Esophagus squamous epithelium (tissue), 4 donors: Measurements from ENCODE around the gene ASIC2.

ENCODE experiments used
- POLR2A ChIP-seq, 4 donors: fragments of 450-650 bp; IDR thresholded peaks; one replicate each; pipeline ENCODE4 v1.6.1; 2017; ENCODE audit warnings: antibody characterized with exemption in 4 of 4, mild to moderate bottlenecking in 4 of 4, moderate library complexity in 3 of 4
- TF ChIP-seq, protein P1 (sequence below), 6 experiments: fragments of 450-650 bp in 4 of 6; fragments of 200-600 bp in 2 of 6; sonication (generic) in 2 of 6; IDR thresholded peaks; one replicate each; pipeline ENCODE4 v1.5.1; 2016 to 2019; ENCODE audit warnings: antibody characterized with exemption in 6 of 6, mild to moderate bottlenecking in 4 of 6, moderate library complexity in 4 of 6

DNA sequence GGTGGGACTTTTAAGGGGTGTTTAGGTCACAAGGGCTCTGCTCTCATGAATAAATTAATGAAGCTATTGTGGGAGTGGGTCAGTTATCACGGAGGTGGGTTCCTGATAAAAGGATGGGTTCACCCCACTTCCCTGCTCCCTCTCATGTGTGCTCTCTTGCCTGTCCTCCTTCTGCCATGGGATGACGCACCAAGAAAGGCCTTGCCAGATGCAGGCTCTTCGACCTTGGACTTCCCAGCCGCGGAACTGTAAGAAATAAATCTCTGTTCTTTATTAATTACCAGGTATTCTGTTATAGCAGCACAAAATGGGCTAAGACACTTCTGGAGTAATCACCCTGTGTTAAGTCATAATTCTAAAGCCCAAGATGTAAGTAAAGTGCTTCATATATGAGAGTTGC lies 141.5 kb downstream of the ASIC2 start:
- TF ChIP-seq POLR2A (IDR thresholded peaks at IDR 0.05): no peak
- TF ChIP-seq, protein P1, sequence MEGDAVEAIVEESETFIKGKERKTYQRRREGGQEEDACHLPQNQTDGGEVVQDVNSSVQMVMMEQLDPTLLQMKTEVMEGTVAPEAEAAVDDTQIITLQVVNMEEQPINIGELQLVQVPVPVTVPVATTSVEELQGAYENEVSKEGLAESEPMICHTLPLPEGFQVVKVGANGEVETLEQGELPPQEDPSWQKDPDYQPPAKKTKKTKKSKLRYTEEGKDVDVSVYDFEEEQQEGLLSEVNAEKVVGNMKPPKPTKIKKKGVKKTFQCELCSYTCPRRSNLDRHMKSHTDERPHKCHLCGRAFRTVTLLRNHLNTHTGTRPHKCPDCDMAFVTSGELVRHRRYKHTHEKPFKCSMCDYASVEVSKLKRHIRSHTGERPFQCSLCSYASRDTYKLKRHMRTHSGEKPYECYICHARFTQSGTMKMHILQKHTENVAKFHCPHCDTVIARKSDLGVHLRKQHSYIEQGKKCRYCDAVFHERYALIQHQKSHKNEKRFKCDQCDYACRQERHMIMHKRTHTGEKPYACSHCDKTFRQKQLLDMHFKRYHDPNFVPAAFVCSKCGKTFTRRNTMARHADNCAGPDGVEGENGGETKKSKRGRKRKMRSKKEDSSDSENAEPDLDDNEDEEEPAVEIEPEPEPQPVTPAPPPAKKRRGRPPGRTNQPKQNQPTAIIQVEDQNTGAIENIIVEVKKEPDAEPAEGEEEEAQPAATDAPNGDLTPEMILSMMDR (IDR thresholded peaks at IDR 0.05): no peak
